Stimulated activated effector memory CD8-positive, alpha-beta T cell treated with anti-CD3 and anti-CD28 coated beads, Interleukin-12 subunit alpha, Interleukin-12 subunit beta, amount 100 ng/mL, for 72 hours (primary cell): ENCODE data around the gene RTEL1.

Source experiments
- ATAC-seq: fragments of 150-1000 bp; cut with Tn5 transposase; 2 replicates; pipeline ENCODE4 v1.10.0; 2021
- DNase-seq, 2 donors: peaks; one replicate each; pipeline ENCODE4 v3.0.0; 2021 to 2022; ENCODE audit warnings: low spot score in 2 of 2
- H3K27ac Mint-ChIP-seq: one replicate; pipeline ENCODE4 v1.8.0; 2022; ENCODE audit warnings: mild to moderate bottlenecking, mixed read lengths
- H3K36me3 Mint-ChIP-seq: one replicate; pipeline ENCODE4 v1.8.0; 2022; ENCODE audit warnings: mild to moderate bottlenecking, mixed read lengths
- H3K4me1 Mint-ChIP-seq: one replicate; pipeline ENCODE4 v1.8.0; 2022; ENCODE audit warnings: mixed read lengths
- H3K4me3 Mint-ChIP-seq: one replicate; pipeline ENCODE4 v1.8.0; 2022; ENCODE audit warnings: mild to moderate bottlenecking, mixed read lengths
- H3K9me3 Mint-ChIP-seq: one replicate; pipeline ENCODE4 v1.8.0; 2022; ENCODE audit warnings: mixed read lengths

Gene RTEL1

DNA sequence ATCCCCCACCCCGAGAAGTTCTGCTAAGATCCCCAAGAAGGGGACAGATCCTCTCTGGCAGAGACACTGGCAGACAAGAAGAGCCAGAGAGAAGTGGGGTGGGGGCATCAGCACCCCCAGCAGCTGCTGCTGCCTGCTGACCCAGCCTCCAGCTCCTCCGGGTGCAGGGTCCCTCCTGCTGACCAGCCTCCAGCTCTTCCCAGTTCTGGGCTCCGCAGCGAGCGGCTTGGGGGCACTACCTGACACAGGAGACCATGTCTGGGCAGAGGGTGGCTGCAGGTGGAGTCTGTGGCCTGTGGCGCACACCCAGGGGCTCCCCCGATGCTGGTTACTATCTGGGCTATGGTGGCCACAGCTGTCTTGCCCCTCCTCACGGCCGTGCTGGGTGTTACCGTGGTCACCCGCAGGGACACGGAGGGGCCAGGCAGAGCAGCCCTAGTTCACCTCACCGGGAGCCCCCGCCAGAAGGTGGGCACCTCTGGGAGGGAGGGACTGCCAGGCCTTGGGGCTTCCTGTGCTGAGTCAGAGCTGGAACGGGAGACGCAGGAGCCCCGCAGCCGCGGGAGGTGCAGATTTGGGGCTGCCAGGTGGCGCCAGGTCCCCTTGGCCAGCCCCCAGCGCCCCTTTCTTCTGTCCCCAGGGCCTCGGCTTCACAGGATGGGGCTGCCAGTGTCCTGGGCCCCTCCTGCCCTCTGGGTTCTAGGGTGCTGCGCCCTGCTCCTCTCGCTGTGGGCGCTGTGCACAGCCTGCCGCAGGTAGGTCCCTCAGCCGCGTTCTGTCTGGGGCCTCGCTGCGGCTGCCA is 79.0 kb downstream of the RTEL1 start:
- Mint-ChIP-seq H3K36me3 (peaks cover 23% of the 10 kb centered on the region), H3K4me1 (peaks cover 31% of the 10 kb centered on the region), H3K27ac (peak overlapping the region; percentile 91), H3K4me3 (peak overlapping the region; percentile 76), H3K9me3 (no peaks in the 10 kb centered on the region)
- peak; percentile 33 to 79 for DNase-seq
- ATAC-seq = peak; percentile 29

DNA sequence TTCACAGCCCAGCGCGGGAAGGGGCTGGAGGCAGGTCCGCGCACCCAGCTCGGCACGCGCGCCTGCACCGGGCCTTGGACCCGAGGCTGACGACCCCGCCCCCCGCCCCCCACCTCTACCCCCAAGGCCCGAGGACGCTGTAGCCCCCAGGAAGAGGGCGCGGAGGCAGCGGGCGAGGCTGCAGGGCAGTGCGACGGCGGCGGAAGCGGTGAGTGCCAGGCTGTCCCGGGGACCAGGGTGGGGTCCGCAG is 79.5 kb downstream of the RTEL1 start:
- H3K4me1 Mint-ChIP-seq = peaks cover 31% of the 10 kb centered on the region
- DNase-seq (no peak), ATAC-seq (no peak)
- no peaks in the 10 kb centered on the region for H3K9me3 Mint-ChIP-seq
- peaks cover 23% of the 10 kb centered on the region for H3K36me3 Mint-ChIP-seq
- H3K4me3 Mint-ChIP-seq = peak overlapping the region; percentile 76
- H3K27ac Mint-ChIP-seq = no peak overlapping the region

DNA sequence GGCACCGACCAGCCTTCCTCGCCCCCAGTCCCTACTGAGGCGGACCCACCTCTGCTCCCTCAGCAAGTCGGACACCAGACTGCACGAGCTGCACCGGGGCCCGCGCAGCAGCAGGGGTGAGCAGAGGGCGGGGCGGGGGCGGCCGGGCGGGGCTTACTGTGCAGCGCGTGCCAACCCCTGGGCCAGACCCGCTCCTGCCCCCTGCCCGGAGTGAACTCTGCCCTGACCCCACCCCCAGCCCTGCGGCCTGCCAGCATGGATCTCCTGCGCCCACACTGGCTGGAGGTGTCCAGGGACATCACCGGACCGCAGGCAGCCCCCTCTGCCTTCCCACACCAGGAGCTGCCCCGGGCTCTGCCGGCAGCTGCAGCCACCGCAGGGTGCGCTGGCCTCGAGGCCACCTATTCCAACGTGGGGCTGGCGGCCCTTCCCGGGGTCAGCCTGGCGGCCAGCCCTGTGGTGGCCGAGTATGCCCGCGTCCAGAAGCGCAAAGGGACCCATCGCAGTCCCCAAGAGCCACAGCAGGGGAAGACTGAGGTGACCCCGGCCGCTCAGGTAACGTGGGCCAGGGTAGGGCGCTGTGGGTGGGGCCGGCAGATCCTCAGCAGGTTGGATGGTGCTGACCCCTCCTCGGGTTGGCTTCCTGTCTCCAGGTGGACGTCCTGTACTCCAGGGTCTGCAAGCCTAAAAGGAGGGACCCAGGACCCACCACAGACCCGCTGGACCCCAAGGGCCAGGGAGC is 80.0 kb downstream of the RTEL1 start:
- DNase-seq (no peak), ATAC-seq (peak; percentile 3)
- peaks cover 24% of the 10 kb centered on the region for H3K36me3 Mint-ChIP-seq
- H3K4me3 Mint-ChIP-seq = peak overlapping the region; percentile 76
- no peaks in the 10 kb centered on the region for H3K9me3 Mint-ChIP-seq
- peaks cover 31% of the 10 kb centered on the region for H3K4me1 Mint-ChIP-seq
- peak overlapping the region; percentile 26 for H3K27ac Mint-ChIP-seq

DNA sequence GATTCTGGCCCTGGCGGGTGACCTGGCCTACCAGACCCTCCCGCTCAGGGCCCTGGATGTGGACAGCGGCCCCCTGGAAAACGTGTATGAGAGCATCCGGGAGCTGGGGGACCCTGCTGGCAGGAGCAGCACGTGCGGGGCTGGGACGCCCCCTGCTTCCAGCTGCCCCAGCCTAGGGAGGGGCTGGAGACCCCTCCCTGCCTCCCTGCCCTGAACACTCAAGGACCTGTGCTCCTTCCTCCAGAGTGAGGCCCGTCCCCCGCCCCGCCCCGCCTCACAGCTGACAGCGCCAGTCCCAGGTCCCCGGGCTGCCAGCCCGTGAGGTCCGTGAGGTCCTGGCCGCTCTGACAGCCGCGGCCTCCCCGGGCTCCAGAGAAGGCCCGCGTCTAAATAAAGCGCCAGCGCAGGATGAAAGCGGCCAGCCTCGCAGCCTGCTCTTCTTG is 80.6 kb downstream of the RTEL1 start:
- DNase-seq = no peak

DNA sequence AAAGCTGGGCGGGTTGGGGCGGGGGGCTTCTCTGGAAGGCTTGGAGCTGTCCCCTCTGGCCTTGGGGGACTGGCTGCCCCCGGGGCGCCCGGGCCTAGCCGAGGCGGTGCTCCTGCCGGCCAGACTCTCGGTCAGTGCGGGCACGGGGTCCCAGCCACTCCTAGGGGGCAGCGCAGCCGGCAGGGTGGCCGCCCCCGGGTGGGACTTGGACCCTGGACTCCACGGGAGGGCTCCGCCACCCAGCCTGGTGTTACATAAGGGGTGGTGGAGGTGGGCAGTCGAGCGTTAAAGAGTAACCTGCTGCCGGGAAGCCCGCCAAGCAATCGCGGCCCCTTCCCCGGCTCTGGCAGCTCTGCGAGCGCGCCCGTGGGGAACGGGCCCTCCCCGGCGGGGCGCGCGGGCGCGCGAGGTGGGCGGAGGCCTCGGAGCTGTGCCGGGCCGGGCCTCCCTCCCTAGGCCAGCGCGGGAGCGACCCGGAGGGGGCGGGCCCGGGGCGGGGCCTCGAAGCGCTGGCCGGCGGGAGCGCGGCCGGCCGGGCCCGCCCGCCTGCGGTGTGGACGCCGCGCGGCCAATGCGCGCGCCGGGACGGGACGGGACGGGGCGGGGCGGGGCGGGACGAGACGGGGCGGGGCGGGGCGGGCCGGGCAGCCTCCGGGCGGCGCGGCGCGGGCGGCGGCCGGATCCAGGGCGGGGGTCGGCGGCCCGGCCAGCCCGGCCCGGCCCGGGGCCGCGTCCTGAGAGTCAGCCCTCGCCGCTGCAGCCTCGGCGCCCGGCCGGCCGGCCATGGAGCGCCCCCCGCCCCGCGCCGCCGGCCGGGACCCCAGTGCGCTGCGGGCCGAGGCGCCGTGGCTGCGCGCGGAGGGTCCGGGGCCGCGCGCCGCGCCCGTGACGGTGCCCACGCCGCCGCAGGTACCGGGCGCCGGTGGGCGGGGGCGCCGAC is 81.3 kb downstream of the RTEL1 start, which contains the start of gene SLC2A4RG:
TSS of gene SLC2A4RG (plus strand) at position 647 of the 940 bp plus-strand sequence. CDS start at position 784, 137 bp downstream.
- peaks cover 20% of the 10 kb centered on the region for H3K4me1 Mint-ChIP-seq
- peak; percentile 65 to 76 for DNase-seq
- peak within 1 kb of the TSS; percentile 26 for H3K27ac Mint-ChIP-seq
- ATAC-seq = peak; percentile 69
- H3K4me3 Mint-ChIP-seq = peak within 1 kb of the TSS; percentile 76
- peaks cover 26% of the 10 kb centered on the region for H3K36me3 Mint-ChIP-seq
- no peaks in the 10 kb centered on the region for H3K9me3 Mint-ChIP-seq

More for the DNA sequence above, 80.6 kb downstream of the RTEL1 start:
- no peaks in the 10 kb centered on the region for H3K9me3 Mint-ChIP-seq
- no peak for ATAC-seq
- H3K27ac Mint-ChIP-seq = peak overlapping the region; percentile 26
- H3K4me1 Mint-ChIP-seq = peaks cover 26% of the 10 kb centered on the region
- peaks cover 26% of the 10 kb centered on the region for H3K36me3 Mint-ChIP-seq
- peak overlapping the region; percentile 76 for H3K4me3 Mint-ChIP-seq

DNA sequence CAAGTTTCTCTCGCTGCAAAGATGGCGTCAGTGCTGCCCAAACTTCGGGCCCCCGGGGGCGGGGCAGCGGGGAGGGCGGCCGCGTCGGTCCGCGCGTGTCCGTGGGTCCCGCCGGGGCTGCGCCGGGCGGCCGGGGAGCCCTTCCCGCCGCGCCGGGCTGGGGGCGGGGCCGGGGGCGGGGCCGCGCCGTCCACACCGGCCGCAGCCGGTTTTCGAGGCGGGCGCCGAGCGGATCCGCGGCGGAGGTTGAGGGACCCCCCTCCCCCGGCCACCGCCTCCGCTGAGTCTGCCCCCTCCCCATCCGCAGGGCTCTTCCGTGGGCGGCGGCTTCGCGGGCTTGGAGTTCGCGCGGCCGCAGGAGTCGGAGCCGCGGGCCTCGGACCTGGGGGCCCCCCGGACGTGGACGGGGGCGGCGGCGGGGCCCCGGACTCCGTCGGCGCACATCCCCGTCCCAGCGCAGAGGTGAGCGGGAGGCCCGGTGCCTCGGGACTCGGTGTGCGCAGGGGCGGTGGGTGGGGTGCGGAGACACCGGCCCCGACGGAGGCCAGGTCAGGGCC is 82.0 kb downstream of the RTEL1 start:
- peak; percentile 24 for ATAC-seq
- H3K4me1 Mint-ChIP-seq = peaks cover 20% of the 10 kb centered on the region
- DNase-seq = peak in 1 of 2 donors; percentile 32
- H3K4me3 Mint-ChIP-seq = peak overlapping the region; percentile 55
- H3K9me3 Mint-ChIP-seq = no peaks in the 10 kb centered on the region
- H3K36me3 Mint-ChIP-seq = peaks cover 26% of the 10 kb centered on the region
- H3K27ac Mint-ChIP-seq = no peak overlapping the region

DNA sequence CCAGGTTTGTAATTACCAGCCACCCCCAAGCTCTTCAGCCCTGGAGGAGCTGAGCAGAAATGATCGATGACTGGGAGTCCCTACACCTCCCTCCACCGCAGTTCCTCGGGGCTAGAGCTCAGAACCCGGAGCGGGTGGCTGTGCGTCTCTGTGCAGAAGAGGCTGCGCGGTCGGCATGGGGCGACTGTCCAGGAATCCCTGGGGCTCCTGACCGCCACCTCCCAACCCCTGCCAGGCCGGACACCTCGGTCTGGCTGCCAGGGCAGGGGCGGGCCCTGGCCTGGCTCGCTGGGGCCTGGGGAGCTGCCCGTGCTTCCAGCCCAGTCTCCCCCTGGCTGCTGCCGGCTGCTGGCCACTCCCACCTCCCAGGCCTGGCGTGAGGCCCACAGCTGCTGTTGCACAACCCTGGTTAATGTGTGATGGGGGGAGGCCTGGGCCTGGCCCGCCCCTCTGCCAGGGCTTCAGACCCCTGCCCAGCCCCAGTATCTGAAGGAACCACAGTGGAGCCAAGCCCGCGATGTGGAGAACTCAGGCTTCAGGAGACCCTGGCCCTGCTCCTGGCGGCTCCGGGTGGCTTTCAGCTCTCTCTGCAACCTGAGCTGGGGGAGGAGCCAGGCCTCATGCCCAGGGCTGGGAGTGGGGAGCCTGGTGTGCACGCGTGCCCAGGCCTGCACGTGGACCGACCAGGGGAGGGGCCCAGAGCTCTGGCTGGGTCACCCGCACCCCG is 82.7 kb downstream of the RTEL1 start:
- peak overlapping the region; percentile 55 for H3K4me3 Mint-ChIP-seq
- ATAC-seq = peak; percentile 23
- no peak for DNase-seq
- no peaks in the 10 kb centered on the region for H3K9me3 Mint-ChIP-seq
- peaks cover 14% of the 10 kb centered on the region for H3K4me1 Mint-ChIP-seq
- H3K36me3 Mint-ChIP-seq = peaks cover 26% of the 10 kb centered on the region
- H3K27ac Mint-ChIP-seq = no peak overlapping the region

DNA sequence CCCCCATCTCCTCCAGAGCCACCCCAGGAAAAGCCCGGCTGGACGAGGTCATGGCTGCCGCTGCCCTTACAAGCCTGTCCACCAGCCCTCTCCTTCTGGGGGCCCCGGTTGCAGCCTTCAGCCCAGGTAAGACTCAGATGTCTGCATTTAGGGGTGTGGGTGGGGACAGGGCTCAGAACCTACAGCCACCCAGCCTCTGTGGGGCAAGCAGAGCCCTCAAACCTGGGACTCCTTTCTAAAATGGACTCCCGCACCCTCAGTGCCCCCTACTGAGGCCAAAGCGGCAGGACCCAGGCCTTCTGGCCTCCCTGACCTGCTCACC is 83.2 kb downstream of the RTEL1 start:
- peak overlapping the region; percentile 55 for H3K4me3 Mint-ChIP-seq

DNA sequence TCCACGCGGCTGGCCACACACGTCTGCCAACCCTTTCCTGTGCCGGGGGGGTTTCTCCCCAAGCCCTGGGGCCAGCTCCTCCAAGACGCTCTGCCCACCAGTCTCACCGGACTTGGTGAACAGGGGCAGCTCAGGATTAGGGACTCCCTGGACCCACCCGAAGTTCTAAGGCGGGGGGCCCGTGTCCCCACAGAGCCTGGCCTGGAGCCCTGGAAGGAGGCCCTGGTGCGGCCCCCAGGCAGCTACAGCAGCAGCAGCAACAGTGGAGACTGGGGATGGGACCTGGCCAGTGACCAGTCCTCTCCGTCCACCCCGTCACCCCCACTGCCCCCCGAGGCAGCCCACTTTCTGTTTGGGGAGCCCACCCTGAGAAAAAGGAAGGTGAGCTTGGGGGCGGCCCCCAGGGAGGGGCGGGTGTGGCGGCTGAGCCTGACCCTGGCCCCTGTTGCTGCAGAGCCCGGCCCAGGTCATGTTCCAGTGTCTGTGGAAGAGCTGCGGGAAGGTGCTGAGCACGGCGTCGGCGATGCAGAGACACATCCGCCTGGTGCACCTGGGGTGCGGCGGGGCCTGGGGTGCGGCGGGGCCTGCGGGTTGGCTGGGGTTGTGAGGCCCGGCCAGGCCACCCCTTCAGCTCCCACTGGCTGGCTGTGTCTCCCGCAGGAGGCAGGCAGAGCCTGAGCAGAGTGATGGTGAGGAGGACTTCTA is 83.7 kb downstream of the RTEL1 start:
- peaks cover 4% of the 10 kb centered on the region for H3K4me1 Mint-ChIP-seq
- ATAC-seq (no peak), DNase-seq (no peak)
- no peak overlapping the region for H3K27ac Mint-ChIP-seq
- H3K9me3 Mint-ChIP-seq = no peaks in the 10 kb centered on the region
- H3K36me3 Mint-ChIP-seq = peaks cover 17% of the 10 kb centered on the region
- peak overlapping the region; percentile 55 for H3K4me3 Mint-ChIP-seq

More for the DNA sequence above, 83.2 kb downstream of the RTEL1 start:
- ATAC-seq (no peak), DNase-seq (no peak)
- Mint-ChIP-seq H3K27ac (no peak overlapping the region), H3K9me3 (no peaks in the 10 kb centered on the region), H3K36me3 (peaks cover 21% of the 10 kb centered on the region), H3K4me1 (peaks cover 9% of the 10 kb centered on the region)

DNA sequence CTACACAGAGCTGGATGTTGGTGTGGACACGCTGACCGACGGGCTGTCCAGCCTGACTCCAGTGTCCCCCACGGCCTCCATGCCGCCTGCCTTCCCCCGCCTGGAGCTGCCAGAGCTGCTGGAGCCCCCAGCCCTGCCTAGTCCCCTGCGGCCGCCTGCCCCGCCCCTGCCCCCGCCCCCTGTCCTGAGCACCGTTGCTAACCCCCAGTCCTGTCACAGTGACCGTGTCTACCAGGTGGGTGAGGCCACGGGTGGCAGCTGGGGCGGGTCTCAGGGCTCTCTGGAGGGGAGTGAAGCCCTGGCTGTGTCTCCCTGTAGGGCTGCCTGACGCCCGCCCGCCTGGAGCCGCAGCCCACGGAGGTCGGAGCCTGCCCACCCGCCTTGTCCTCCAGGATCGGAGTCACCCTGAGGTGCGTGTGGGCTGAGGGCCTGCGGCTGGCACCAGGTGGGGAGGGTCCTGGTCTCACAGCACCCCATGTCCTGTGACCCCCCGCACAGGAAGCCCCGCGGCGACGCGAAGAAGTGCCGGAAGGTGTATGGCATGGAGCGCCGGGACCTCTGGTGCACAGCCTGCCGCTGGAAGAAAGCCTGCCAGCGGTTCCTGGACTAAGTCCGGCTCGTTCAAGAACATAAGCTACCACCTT is 84.4 kb downstream of the RTEL1 start:
- no peak overlapping the region for H3K27ac Mint-ChIP-seq
- no peak for ATAC-seq
- no peaks in the 10 kb centered on the region for H3K9me3 Mint-ChIP-seq
- H3K4me1 Mint-ChIP-seq = no peaks in the 10 kb centered on the region
- peaks cover 17% of the 10 kb centered on the region for H3K36me3 Mint-ChIP-seq
- no peak for DNase-seq
- H3K4me3 Mint-ChIP-seq = no peak overlapping the region

DNA sequence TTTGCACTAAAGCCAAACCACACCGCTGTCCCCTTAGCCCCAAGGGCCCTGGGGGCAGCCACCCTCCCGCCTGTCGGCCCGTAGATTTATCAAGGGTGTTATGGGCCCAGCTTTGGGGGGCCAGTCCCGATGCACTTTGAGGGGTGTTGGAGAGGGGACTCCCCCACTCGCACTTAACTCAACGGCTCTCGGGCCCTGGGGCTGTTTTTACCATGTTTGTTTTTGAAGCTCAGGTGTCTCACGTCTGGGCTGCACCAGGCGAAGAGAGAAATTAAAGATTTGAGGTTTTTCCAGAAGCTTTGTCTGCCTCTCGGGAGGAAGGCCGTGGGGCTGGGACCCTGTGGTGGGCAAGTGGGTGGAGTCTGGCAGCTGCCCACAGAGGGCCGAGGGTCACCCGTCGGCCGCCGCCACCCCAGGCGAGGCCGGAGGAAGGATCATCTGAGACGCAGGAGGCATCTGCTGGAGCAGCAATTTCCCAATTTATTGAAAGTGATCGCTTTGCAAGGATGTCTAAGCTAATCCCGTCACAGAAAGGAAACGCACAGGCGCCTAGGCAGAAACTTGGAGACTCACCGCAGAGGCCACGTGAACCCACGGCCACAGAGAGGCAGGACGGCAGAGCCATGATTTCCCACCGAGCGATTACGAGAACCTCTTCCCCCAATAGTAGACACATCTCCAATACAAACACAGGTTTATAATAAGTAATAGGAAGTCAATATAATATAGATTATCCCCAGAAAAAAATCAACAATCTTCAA is 85.3 kb downstream of the RTEL1 start:
- no peaks in the 10 kb centered on the region for H3K9me3 Mint-ChIP-seq
- H3K4me1 Mint-ChIP-seq = no peaks in the 10 kb centered on the region
- H3K27ac Mint-ChIP-seq = no peak overlapping the region
- ATAC-seq = no peak
- no peak for DNase-seq
- H3K36me3 Mint-ChIP-seq = peaks cover 17% of the 10 kb centered on the region
- H3K4me3 Mint-ChIP-seq = no peak overlapping the region

DNA sequence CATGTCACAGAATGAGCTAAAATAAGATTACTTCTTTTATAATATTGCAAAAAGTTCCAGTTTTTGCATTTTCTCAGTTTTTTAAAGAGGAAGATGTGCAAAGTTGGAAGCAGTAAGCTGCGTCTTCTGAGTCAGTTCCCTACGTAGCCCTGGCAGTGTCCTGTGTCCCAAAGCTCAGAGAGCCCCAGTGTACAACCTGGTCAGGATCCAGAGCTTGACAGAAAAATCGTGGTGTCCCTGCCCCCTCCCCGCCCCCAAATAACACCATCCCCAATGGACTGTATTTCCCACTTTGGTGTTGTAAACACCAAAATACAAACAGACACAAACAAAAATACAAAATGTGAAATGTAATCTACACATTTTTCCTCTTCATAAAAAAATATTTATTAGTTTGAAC is 86.0 kb downstream of the RTEL1 start:
- no peak overlapping the region for H3K4me3 Mint-ChIP-seq
- no peaks in the 10 kb centered on the region for H3K4me1 Mint-ChIP-seq
- ATAC-seq (no peak), DNase-seq (no peak)
- peaks cover 17% of the 10 kb centered on the region for H3K36me3 Mint-ChIP-seq
- H3K27ac Mint-ChIP-seq = no peak overlapping the region
- no peaks in the 10 kb centered on the region for H3K9me3 Mint-ChIP-seq
